Measurements from ENCODE around the gene HM13. TPM values are rescaled to one million over a fixed set of nuclear protein-coding genes. Genes with fewer than 3 reads are reported as not detected.
A peak's percentile ranks its signal among the peaks of the same experiment; 100 is the strongest.
"Not testable (repeated sequence)": the region's sequence is repeated elsewhere in the genome, so short reads cannot be mapped to it uniquely, and the experiment has no call there.

Gene HM13
- total and polyA plus RNA-seq, 2 experiments from 2014 or later, result 126 to 150 TPM

GRCh38 chr20:31579245-31579644 lies 65.0 kb downstream of the HM13 start:
- Histone ChIP-seq H3K4me3 (no peak overlapping the region), H3K27me3 (ENCODE audit: insufficient read depth) (no peaks in the 10 kb centered on the region), H3K9me2 (ENCODE audit: insufficient read depth) (no peaks in the 10 kb centered on the region), H2AFZ (no peak overlapping the region), H3K4me2 (peak overlapping the region; percentile 44; the same call in 1 of the 2 replicates), H3K79me2 (replicated peaks; ENCODE audit: insufficient read depth) (0 out of 2 replicates have a peak, but pooled peaks cover 4% of the 10 kb centered on the region), H3K27ac (ENCODE audit: low read depth) (peak overlapping the region; percentile 95; the same call in 1 of the 2 replicates), H3K4me1 (ENCODE audit: insufficient read depth) (peaks cover 48% of the 10 kb centered on the region), H3K36me3 (ENCODE audit: insufficient read depth) (no peaks in the 10 kb centered on the region), H4K20me1 (replicated peaks; ENCODE audit: insufficient read depth) (no peaks in the 10 kb centered on the region), H3F3A (replicated peaks; ENCODE audit: low read depth) (peaks cover 18% of the 10 kb centered on the region)
- H3K9me3 Mint-ChIP-seq, result peaks cover 12% of the 10 kb centered on the region
- peaks cover 39% of the 10 kb centered on the region for H3K4me1 Mint-ChIP-seq
- H3K27ac Mint-ChIP-seq, result no peak overlapping the region
- ATAC-seq, result no peak
- no peak overlapping the region; the same call in 2 of the 3 replicates for H3K4me3 Mint-ChIP-seq
- no peak for DNase-seq (ENCODE audit: low spot score)
- TF ChIP-seq CREB1 (CRISPR knock-in tag; IDR thresholded peaks at IDR 0.05; ENCODE audit: low read depth) (no peak), EZH2phosphoT487 (IDR thresholded peaks at IDR 0.05; ENCODE audit: unreplicated experiment) (no peak), CTCF (conservative IDR thresholded peaks at IDR 0.05; ENCODE audit: low read depth in 2 of 2) (no peak), EZH2 (IDR thresholded peaks at IDR 0.05; ENCODE audit: low read depth, unreplicated experiment) (no peak), ZNF331 (CRISPR knock-in tag; IDR thresholded peaks at IDR 0.05; ENCODE audit: low read depth) (no peak), JUNB (IDR thresholded peaks at IDR 0.05; ENCODE audit: unreplicated experiment) (no peak)
- peaks cover 10% of the 10 kb centered on the region for H3K27me3 Mint-ChIP-seq (ENCODE audit: insufficient read depth, low read depth, poor library complexity)
- H3K36me3 Mint-ChIP-seq (ENCODE audit: low read depth), result peaks cover 21% of the 10 kb centered on the region

- Mint-ChIP-seq H3K36me3 (ENCODE audit: low read depth) (peaks cover 21% of the 10 kb centered on the region), H3K9me3 (peaks cover 12% of the 10 kb centered on the region), H3K4me1 (peaks cover 45% of the 10 kb centered on the region), H3K27ac (peak overlapping the region; percentile 70), H3K27me3 (ENCODE audit: insufficient read depth, low read depth, poor library complexity) (peaks cover 15% of the 10 kb centered on the region)
- H3K27ac ChIP-seq (ENCODE audit: low read depth), result peak overlapping the region; percentile 95
- not testable (repeated sequence) for H3K79me2 ChIP-seq (replicated peaks; ENCODE audit: insufficient read depth); H3K4me3 ChIP-seq; H3K27me3 ChIP-seq (ENCODE audit: insufficient read depth); H3K4me3 Mint-ChIP-seq; DNase-seq (ENCODE audit: low spot score); ATAC-seq; H3K4me2 ChIP-seq; H3K36me3 ChIP-seq (ENCODE audit: insufficient read depth); H4K20me1 ChIP-seq (replicated peaks; ENCODE audit: insufficient read depth); H2AFZ ChIP-seq; H3K9me2 ChIP-seq (ENCODE audit: insufficient read depth)
- peaks cover 55% of the 10 kb centered on the region for H3K4me1 ChIP-seq (ENCODE audit: insufficient read depth)
- H3F3A ChIP-seq (replicated peaks; ENCODE audit: low read depth), result peaks cover 22% of the 10 kb centered on the region
Observed at GRCh38 chr20:31579941-31580651, 65.9 kb downstream of the HM13 start.

GRCh38 chr20:31580706-31581105 lies 66.5 kb downstream of the HM13 start:
- Mint-ChIP-seq H3K36me3 (ENCODE audit: low read depth) (peaks cover 24% of the 10 kb centered on the region), H3K27ac (peak overlapping the region; percentile 70), H3K9me3 (peaks cover 12% of the 10 kb centered on the region), H3K27me3 (ENCODE audit: insufficient read depth, low read depth, poor library complexity) (peaks cover 13% of the 10 kb centered on the region), H3K4me1 (peaks cover 51% of the 10 kb centered on the region), H3K4me3 (no peak overlapping the region)
- Histone ChIP-seq H3K4me2 (peak overlapping the region; percentile 7), H3K9me2 (ENCODE audit: insufficient read depth) (no peaks in the 10 kb centered on the region), H3K4me1 (ENCODE audit: insufficient read depth) (peaks cover 51% of the 10 kb centered on the region), H3F3A (replicated peaks; ENCODE audit: low read depth) (peaks cover 22% of the 10 kb centered on the region), H3K27ac (ENCODE audit: low read depth) (peak overlapping the region; percentile 95), H3K4me3 (no peak overlapping the region), H2AFZ (no peak overlapping the region), H3K36me3 (ENCODE audit: insufficient read depth) (no peaks in the 10 kb centered on the region), H4K20me1 (replicated peaks; ENCODE audit: insufficient read depth) (no peaks in the 10 kb centered on the region), H3K79me2 (replicated peaks; ENCODE audit: insufficient read depth) (0 out of 2 replicates have a peak, but pooled peaks cover under 1% of the 10 kb centered on the region), H3K27me3 (ENCODE audit: insufficient read depth) (no peaks in the 10 kb centered on the region)
- peak; percentile 31 for ATAC-seq
- DNase-seq (ENCODE audit: low spot score), result peak; percentile 74
- no peak for TF ChIP-seq NANOG (IDR thresholded peaks at IDR 0.05; ENCODE audit: borderline replicate concordance)
- no peak for TF ChIP-seq JUNB (IDR thresholded peaks at IDR 0.05; ENCODE audit: unreplicated experiment)
- TF ChIP-seq ZNF114 (CRISPR knock-in tag; IDR thresholded peaks at IDR 0.05), result no peak
- TF ChIP-seq CREB1 (CRISPR knock-in tag; IDR thresholded peaks at IDR 0.05; ENCODE audit: low read depth), result no peak
- no peak for TF ChIP-seq POLR2AphosphoS5 (IDR thresholded peaks at IDR 0.05; ENCODE audit: low read depth)
- no peak for TF ChIP-seq ZNF331 (CRISPR knock-in tag; IDR thresholded peaks at IDR 0.05; ENCODE audit: low read depth)
- no peak for TF ChIP-seq REST (IDR thresholded peaks at IDR 0.05; ENCODE audit: unreplicated experiment)
- no peak for TF ChIP-seq ETS1 (IDR thresholded peaks at IDR 0.05)
- no peak for TF ChIP-seq EZH2phosphoT487 (IDR thresholded peaks at IDR 0.05; ENCODE audit: unreplicated experiment)

All from GM23338 (cell line).